Amygdala (tissue), 56 donors: ENCODE data around the gene SSBP4.

Experiments
- DNase-seq, 56 donors: peaks; one replicate each; lab custom pipeline; 2025; lab: John Stamatoyannopoulos, UW

The SSBP4 gene

DNA sequence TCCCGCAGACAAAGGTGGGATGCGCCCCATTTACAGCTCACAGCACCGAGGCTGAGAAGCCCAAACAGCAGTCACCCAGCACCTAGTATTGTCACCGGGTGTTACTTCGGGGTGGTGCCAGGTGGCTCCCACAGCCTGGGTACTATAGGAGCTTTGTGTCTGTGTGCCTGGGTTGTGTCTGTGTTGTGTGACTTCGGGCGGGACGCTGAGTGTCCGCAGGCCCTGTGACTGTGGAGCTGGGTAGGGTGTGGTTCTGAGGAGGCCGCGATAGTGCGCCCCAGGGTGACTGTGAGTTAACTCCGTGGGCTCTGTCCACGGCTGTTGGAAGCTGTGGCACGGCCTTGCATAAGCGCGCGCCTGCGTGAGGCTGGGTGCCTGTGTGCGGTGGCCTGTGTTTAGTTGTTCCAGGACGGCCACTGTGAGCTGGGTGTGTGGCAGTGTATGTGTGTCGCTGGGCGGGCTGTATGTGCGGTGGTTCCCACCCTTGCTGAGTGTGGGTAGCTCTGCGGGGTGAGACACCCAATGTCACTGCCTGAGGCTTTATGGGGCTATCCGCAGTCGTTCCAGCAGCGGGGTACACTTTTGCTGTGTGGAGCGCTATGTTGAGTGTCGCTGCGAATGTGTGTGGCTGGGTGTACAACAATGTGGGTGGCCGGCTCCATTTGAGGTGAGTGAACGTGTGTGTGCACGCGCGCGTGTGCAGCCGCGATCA, 559 bp upstream of the SSBP4 start:
- peak in 14 of 56 donors; percentile 27 to 78 (median 58) for DNase-seq

DNA sequence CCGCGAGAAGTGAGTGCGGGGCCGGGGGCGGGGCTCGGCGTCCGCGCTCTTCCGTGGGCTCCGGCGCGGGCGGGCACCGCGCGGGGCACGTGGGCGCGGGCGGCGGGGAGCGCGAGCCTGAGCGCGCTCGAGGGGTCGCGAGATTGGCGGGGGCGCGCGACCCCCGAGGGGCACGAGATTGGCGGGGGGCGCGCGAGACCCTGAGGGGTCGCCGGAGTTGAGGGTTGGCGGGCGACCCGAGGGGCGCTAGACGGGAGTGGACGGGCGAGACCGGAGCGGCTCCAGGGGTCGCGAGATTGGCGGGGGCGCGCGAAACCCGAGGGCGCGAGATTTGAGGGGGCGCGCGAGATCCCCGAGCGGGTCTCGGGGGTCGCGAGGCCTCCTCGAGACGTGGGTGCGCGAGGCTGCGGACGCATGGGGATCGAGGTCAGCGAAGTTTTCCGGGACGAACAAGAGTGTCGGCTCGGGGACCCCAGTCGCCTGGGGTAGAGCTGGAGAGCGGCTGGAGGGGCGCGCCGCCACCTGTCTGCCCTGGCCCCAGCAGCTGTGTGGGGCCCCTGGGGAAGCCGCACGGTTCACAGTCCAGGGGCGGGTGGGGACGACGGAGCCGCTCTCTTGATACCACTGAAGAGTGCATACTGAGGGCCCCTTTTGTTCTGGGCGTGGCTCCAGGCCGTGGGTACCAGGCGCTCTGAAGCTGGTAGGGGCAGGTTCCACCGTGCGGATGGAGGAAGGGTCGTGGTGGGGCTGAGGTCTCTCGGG, 682 bp downstream of the SSBP4 start:
- no peak for DNase-seq

DNA sequence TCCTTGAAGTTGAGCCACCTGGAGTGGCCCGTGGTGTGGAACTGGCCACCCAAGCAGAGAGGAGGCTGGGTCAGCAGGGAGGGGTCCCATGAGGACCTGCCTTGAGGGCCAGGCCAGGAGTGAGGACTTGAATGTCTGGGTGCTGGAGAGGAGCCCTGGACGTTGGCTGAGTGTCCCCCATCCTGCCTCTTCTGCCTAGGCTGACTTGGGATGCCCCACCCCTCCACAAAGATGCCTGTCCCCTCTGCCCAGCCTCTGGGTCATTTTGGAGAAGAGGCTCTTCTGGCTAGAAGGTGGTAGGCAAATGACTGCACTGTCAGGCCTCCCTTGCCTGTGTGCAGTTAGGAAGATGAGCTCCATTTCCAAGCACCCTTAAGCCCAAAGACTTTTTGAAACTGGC, 1.7 kb downstream of the SSBP4 start:
- no peak for DNase-seq

DNA sequence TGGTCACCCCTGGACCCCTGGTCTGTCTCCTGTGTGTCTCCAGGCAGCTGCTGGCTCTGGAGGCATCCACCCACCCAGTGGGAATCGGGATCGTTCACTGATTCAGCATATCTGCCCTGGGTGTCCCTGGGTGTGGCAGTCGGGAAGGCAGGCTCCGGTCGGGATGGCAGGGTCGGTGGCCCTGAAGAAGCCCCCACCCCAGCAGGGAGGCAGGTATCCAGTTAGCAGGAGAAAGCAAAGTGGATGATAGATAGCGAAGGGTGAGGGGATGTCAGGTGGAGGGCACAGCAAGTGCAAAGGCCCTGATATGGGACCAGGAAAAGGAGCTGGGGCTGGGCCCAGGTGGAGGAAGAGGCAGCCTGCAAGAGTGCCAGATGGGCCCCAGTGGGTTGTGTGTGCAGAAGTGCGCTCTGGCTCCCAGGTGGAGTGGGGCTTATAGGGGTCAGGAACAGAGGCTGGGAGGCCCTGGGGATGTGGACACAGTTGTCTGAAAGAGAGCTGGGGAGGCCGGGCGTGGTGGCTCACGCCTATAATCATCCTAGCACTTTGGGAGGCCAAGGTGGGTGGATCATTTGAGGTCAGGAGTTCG, 2.3 kb downstream of the SSBP4 start:
- DNase-seq = no peak

DNA sequence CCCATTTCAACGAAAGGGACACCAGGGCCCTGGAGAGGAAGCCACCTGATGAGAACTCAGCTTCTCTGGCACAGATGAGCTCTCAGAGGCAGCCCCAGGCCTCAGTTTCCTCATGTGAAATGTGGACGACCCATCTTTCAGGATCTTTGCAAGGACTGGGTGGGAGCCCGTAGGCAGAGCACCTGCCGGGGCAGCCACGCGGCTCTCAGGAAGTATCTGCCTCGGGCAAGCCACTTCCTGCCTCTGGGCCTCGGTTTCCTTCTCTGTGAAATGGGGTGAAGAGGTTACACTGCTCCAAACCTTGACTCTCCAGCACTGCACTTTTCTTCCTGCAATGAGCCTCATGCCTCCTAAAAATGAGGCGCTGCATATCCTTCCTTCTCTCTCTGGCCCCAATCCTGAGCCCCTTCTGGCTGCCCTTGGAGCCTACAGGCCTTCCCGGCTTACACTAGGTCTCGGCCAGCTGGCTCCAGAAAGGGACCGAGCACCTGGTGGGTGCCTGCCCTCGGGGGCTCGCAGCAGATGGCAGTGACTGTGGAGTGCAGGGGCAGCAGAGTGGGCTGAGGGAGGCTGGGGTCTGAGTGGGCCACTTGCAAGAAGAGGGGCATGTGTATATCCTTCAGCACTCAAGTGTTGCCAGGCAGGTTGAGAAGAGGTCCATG, 3.5 kb downstream of the SSBP4 start:
- no peak for DNase-seq

DNA sequence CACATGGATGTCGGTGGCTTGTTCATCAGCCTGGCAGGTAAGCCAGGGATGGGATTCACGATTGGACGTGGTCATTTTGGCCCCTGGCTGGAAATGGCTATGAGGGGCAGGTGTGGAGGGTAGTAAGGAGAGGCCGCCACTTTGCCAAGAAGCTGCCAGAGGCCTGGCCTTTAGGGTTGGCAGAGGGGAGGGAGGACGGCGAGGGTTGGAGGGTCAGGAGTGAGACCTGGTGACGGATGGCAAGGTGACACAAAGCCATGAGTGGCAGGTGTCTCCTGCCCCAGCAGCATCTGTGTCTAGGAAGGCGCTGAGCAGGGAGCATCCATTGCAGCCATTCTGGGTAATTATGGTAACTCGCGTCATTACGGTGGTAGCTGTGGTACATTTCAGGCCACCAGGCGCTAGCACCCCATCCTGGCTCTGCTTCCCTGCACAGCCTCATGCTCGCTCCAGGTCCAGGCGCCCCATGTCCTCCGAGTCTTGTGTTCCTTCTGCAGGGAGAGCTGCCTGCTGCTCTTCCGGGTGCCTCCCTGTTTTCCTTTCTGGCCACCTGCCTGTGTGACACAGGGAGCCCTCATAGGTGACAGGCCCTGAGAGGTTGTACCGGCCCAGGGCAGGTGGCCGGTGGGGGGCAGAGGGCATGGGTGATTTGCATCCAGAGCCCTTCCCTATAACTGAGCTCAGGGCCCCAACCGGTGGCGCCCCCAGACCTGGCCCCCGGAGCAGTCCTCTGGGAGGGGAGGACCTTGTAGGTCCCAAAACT, 4.2 kb downstream of the SSBP4 start:
- no peak for DNase-seq

DNA sequence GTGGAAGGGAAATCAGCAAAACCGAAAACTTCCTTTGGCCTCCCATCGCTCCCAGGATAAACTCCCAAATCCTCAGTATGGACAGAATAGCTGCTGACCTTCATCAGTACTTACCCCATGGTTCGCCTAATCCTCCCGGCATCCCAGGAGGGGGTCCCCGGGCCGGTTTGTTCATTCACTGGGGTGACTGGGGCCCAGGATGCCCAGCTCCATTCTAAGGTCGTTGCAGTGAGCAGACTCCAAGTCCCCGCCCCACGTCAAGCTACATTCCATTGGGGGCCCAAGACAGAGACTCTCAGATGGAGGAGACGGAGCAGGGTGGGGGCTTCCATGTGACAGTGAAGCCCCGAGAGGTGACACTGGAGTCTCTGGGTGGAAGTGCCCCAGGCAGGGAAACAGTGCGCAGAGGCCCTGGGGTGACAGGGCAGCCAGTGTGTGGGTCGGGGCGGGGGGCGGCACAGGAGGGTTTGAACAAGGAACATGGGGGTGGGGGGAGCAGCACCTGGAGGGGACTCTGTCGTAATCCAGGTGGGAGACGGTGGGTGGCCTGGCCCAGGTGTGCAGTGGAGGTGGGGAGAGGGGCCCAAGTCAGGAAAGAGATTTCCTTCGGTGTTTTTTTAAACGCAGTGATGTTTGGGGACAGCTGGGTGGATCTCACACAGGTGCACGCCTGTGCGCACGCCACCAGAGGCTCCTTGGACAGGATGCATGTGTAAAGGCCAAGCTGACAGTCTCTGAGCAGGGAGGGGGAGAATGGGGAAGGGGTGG, 5.1 kb downstream of the SSBP4 start:
- no peak for DNase-seq

DNA sequence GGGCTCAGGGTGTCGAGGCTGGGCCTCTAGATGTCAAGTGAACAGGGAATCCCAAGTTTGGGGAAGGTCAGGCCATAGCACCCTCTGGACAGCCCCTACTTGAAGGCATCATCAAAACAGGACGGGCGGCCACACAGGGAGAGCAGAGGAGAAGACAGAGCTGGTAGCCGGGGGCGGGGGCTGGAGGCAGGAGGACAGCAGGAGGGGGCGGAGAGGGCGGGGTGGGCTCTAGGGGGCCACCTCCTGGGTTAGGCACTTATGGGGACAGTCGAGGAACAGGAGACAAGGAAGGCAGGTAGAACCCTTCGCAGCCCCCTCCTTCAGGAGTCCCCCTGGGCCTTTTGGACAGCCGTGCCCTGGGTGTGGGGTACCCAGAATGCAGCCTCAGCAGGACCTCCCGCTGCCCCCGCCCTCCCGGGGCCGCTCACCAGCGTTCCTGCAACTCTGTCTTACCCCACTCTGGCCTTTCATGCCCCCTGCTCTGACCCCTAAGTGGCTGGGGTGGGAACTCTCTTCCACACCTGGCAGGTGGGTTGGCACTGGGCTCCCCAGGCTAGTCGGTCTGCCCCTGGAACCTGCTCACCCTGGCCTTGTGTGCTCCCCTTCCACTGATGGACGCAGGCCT, 5.8 kb downstream of the SSBP4 start:
- DNase-seq = no peak

DNA sequence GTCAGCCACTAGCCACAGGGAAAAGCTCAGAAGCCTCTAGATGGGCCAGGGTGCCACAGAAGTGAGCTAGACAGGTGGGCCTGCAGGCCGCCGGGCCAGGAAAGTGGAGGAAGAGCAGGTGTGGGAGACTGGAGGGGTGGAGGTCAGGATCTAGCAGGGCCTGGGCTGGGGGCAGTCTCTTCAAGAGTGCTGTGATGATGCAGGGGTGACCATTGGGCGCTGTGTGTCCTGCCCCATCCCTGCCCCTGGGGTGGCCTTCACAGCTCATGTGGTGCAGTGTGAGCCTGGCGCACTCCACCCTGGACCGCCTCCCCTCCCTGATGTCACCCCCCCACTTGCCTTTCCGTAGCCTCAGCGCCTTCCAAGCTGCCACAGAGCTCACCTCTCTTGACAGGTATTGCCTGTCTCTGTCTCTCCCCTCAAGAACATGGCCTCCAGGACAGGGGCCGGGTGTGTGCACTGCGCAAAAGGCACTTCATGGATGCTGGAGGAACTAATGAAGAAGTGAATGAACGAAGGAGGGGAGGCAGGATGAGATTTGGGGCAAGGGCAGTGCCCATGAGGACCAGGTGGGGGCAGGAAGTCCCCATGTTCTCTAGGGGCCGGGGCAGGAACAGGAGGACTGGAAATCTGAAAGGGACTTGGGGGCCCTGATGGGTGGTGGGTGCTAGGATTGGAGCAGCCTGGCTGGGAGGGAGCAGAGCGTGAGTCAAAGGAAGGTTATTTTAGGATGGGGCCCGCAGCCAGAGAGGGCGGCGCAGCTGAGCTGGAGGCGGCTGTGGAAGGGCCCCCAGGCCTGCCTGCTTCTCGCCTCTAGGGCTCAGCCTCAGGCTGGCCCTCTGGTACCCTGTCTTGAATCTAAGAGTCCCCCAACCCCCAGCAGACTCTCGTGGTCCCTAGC, 6.6 kb downstream of the SSBP4 start:
- peak in 6 of 56 donors; percentile 9 to 34 (median 22) for DNase-seq

DNA sequence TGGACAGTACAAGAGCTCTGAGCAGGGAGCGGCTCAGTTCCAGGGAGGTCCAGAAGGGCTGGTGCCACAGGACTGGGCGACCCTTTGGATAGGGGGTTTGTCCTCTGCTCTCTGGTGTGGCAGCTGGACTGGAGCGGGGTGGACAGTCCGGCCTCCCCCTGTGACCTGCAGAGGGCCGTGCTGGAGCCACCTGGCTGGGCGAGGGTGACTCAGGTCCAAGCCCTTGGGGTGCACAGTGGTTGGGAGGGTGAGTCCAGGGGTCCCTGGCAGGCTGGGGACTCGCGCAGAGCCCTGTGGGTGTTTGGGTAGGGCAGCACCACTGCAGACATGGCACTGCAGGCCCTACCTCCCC, 7.2 kb downstream of the SSBP4 start:
- DNase-seq = no peak

DNA sequence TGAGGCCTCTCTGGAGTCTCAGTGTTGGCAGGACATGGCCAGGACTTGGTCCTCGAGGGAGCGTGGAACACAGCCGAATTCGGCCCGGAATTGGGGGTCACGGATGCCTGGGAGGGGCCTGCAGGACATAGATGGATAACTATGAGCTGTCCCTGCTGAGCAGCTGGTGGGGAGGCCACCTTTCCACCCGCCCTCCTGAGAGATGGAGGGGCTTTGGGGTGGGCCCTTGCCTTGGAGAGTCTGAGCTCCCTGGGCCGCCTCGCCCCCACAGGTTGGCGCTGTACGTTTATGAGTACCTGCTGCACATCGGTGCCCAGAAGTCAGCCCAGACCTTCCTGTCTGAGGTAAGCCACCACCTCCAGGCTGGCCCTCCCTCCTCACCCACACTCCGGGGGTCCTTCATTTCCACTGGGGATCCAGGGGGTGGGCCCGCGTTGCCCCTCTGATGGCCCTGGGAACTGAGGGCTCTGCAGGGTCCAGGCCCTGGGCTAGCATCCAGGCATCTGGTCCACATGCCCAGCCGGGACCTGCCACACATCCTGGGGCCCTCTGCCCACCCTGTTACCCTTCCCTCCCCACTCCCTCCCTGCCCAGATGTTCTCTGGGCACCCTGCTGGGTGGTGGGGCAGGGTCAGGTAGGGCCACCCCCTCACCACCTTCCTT, 8.0 kb downstream of the SSBP4 start:
- no peak for DNase-seq

DNA sequence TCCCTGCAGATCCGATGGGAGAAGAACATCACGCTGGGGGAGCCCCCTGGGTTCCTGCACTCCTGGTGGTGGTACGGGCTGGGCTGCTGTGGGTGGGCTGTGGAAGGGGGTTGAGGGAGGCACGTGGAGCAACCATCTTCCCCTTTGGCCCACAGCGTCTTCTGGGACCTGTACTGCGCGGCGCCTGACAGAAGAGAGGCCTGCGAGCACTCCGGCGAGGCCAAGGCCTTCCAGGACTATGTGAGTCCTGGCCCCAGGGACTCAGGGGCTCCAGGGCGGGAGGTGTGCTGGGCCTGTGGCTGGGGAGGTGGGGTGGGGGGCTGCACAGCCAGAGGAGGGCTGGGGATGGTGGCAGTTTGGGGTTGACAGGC, 8.5 kb downstream of the SSBP4 start:
- no peak for DNase-seq

DNA sequence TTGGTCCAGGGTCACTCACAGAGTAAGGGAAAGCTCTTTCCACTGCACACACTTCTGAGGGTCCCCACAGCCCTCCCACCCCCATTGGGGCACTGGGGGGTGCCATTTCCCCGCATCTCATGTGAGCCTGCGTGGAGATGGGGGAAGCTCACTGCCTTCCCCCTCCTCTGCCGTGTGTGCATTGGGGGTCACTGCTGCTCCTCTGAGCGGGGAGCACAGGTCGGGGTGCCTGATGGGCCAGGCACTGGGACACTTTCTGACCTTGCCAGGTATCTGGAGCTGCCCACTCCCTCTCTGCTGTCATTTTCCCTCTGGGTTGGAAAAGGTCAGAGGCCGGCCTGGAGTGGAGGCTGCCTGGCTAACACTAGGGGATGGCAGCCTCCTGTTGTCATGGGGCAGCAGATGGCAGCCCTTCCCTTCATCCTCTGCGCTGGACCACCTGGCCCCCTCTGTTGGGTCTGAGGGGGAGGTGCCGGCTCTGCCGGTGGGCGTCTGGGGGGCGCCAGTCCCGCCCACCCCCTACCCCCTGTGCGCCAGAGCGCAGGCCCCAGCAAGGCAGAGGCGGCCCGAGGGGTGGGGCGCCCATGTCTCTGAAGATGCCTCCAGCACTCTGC, 9.1 kb downstream of the SSBP4 start:
- DNase-seq = no peak

DNA sequence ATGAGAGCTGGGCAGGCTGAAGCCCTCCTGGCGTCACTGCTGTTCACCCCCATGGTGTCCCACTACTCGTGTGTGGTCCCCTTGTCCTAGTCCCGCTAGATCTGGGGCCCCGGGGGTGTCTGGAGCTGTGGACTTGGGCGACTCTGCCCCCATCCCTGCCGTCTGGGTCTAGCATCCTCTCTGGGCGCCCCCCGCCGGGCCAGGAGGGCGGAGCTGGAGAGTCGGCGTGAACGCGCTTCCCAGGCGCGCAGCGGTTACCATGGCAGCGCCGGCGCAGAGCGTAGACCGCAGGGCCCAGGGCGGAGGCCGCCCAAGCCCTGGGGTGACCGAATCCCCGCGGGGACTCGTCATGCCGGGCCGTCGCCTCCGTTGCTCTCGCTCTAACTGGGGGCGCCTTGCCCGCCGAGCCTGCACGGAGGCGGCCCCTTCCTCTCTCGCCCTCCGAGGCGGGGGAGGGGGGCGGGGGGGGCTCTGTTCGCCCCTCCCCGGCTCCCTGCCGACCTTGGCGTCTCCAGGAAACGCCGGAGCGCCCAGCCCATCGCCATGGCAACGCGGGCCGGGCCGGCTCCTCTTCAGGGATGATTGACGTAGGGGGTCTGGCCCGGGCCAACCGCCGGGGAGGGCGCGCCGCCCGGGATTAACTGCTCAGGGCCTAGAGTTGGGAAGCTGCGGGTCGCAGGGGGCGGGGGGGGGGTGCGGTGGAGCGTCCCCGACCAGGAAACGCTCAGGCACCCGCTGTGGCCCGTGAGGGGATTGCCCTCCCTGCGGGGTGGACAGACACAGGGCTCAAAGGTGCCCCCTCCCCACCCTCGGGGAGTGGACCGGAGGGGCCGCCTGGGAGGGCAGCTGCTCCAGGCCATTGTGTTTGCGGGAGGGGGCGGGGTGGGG, 9.8 kb downstream of the SSBP4 start:
- DNase-seq = peak in 43 of 56 donors; percentile 13 to 85 (median 61)

DNA sequence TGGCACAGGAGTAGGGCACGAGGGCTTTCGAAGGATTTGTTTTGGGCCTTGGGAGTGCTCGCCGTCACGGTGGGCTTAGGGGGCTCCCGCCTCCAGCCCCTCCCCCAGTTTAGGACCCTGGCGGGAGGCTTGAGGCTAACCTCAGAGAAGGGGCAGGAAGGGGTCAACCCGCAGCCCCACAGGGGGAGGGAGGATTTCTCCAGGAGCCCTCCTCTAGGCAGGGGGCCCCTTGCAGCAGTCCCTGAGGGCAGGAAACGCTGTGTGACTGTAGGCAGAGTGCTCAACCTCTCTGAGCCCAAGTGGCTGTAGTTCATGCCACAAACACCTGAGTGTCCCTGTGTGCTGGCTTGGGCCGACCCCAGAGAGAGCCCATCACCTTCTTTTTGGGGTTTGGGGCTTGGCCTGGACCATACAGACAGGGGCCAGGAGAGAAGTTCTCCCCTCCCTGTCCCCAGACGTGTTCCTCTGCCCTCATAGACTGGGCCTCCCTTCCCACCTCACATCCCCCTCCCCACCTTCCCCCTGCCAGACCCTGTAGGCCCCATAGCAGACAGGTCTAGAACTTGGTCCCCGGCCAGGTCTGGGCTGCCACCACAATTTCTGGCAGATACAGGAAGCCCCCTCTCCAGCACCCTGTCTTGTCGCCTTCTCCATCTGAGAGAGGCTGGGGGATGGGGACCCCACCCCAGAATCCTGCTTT, 10.7 kb downstream of the SSBP4 start:
- no peak for DNase-seq
